ENCODE data around the gene PC.

DNA sequence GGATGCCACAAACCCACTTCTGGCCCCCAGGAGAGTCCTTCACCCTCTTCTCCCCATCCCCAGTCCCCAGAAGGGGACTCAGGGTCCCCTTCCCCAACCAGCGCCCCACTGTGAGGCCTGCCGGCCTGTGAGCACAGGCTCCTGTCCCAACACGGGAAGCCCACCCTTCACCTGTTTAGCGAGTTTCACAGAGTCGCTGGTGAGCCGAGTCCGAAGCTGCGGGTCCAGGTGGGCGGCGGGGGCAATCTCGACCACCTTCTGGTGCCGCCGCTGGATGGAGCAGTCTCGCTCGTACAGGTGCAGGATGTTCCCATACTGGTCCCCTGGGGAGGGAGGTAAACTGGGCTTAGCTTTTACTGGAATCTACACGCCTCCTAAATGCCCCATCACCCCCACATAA, 88.1 kb downstream of the PC start:
- TF ChIP-seq POLR2A (conservative IDR thresholded peaks at IDR 0.05) (no peak), HNRNPH1 (optimal IDR thresholded peaks at IDR 0.05; ENCODE audit: low read depth, low read length) (no peak)
